Measurements from ENCODE around the gene MSI2. TPM values are rescaled to one million over a fixed set of nuclear protein-coding genes. Genes with fewer than 3 reads are reported as not detected.

Gene MSI2
- total and polyA plus RNA-seq, 2 donors (not counting 3 experiments of a cell fraction or from before 2014, with no cell fraction given): 20.9 to 59.3 TPM

GRCh38 chr17:57559634-57560318 lies 303.5 kb downstream of the MSI2 start:
- Histone ChIP-seq H2AFZ (ENCODE audit: low read depth, low read length) (no peak overlapping the region), H3K4me3 (replicated peaks in 1 of 3; ENCODE audit: insufficient read depth in 1 of 3, low read depth in 1 of 3, low read length in 3 of 3) (no peak overlapping the region), H3K4me2 (ENCODE audit: insufficient read depth, low read length) (no peak overlapping the region), H3K9me3 (replicated peaks; ENCODE audit: control insufficient read depth, insufficient read depth, low read length) (no peaks in the 10 kb centered on the region), H3K9ac (replicated peaks; ENCODE audit: extremely low read depth, insufficient read depth, low read length) (no peak overlapping the region), H3K27me3 (ENCODE audit: control insufficient read depth in 2 of 2, insufficient read depth in 2 of 2, low read length in 2 of 2) (no peaks in the 10 kb centered on the region), H3K4me1 (ENCODE audit: control insufficient read depth, extremely low read depth, insufficient read depth, low read length) (no peaks in the 10 kb centered on the region), H3K79me2 (ENCODE audit: control insufficient read depth, insufficient read depth, low read length) (no peaks in the 10 kb centered on the region), H3K9me1 (replicated peaks; ENCODE audit: control insufficient read depth, extremely low read depth, insufficient read depth, low read length) (no peaks in the 10 kb centered on the region), H3K27ac (ENCODE audit: insufficient read depth, low read depth, low read length) (no peak overlapping the region), H4K20me1 (replicated peaks; ENCODE audit: control insufficient read depth, extremely low read depth, insufficient read depth, low read length) (no peaks in the 10 kb centered on the region), H3K36me3 (ENCODE audit: control insufficient read depth in 2 of 2, extremely low read depth in 1 of 2, insufficient read depth in 2 of 2, low read length in 2 of 2) (no peaks in the 10 kb centered on the region)
- dilution Hi-C loops (cut with MboI; ENCODE audit: extremely low pct_ligation_motif_present, low sequenced_read_pairs): no loop called here
- TF ChIP-seq POLR2AphosphoS5 (IDR thresholded peaks at IDR 0.05; ENCODE audit: insufficient read depth, low read depth, low read length) (no peak), GATA2 (IDR thresholded peaks at IDR 0.05; ENCODE audit: insufficient read depth, insufficient read length, low read depth, low read length) (no peak), MYC (IDR thresholded peaks at IDR 0.05; ENCODE audit: low read depth, low read length) (no peak), MAX (IDR thresholded peaks at IDR 0.05; ENCODE audit: insufficient read depth, insufficient read length) (no peak), CTCF (IDR thresholded peaks at IDR 0.05; ENCODE audit: extremely low read depth in 1 of 2, insufficient read depth in 1 of 2, low read depth in 1 of 2, low read length in 2 of 2) (no peak), JUN (IDR thresholded peaks at IDR 0.05; ENCODE audit: borderline replicate concordance, insufficient read depth, insufficient read length, low read depth) (no peak), EZH2 (IDR thresholded peaks at IDR 0.05; ENCODE audit: borderline replicate concordance, low read depth, low read length, severe bottlenecking) (no peak), FOS (IDR thresholded peaks at IDR 0.05; ENCODE audit: borderline replicate concordance, insufficient read depth, low read length) (no peak), POLR2A (IDR thresholded peaks at IDR 0.05; ENCODE audit: low read depth, low read length) (no peak)
- CTCF ChIA-PET: no interaction called here
- intact Hi-C loops (cut with micrococcal nuclease): no loop called here
- FAIRE-seq (no peak), DNase-seq (ENCODE audit: low read depth, low spot score) (no peak)
- no TSS peak for BruUV-seq (replicated peaks)
- POLR2A ChIA-PET: no interaction called here

All from endothelial cell of umbilical vein (primary cell).